HL-60/S4 (cell line): ENCODE measurements around the gene ST6GALNAC4.

Experiments
- in situ Hi-C: fragments of 300-500 bp; cut with MboI; formaldehyde crosslinking; loops from 2 replicates; pipeline ENCODE4 v1.14.3; 2022; ENCODE audit warnings: low sequenced_read_pairs

ST6GALNAC4 gene, protein sequence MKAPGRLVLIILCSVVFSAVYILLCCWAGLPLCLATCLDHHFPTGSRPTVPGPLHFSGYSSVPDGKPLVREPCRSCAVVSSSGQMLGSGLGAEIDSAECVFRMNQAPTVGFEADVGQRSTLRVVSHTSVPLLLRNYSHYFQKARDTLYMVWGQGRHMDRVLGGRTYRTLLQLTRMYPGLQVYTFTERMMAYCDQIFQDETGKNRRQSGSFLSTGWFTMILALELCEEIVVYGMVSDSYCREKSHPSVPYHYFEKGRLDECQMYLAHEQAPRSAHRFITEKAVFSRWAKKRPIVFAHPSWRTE

DNA sequence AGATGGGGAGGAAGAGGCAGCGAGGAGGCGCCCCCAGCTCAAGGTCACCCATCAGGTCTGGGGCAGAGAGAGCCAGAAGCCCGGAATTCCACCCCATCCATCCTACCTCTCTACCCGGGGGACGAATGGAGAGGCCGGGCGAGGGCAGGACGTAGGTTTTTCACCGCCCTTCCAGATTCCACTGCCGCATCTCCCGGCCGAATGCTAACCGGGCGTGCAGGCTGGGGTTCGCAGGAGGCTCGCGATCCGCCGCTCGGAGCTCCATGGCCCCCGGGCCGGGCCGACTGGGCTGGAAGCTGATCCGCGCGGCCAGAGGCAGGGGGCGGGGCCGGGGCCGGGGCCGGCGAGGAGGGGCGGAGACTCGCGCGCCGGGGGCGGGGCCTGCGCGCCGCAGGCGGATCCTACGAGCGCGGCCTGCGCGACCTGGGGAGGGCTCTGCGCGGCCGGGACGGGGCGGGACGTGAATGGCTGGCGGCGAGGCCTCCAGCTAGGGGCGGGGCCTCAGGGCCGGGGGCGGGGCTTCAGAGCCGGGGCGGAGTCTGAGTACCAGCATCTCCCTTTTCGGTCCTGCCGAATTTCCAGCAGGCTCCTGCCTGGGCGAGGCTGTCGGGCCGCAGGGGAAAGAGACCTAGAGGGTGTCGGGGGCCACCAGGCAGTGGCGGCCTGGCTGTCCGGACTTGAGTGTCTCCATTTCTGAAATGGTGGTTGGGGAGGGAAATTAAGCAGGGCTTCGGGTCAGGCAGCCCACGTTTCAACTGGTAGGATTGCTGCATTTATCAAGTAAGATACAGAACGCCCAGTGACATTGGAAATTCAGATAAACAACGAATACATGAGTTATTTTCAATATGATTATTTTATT is at the start of gene ST6GALNAC4:
Gene ST6GALNAC4, minus strand, starts transcription at position 322 of the 862 bp plus-strand sequence. CDS start 622 bp downstream, outside the sequence.
- in situ Hi-C loops, result loop anchor here (10.0 to 25.0 kb wide), 2 partner anchors 322 to 705 kb away; no protein-coding TSS in a partner anchor

DNA sequence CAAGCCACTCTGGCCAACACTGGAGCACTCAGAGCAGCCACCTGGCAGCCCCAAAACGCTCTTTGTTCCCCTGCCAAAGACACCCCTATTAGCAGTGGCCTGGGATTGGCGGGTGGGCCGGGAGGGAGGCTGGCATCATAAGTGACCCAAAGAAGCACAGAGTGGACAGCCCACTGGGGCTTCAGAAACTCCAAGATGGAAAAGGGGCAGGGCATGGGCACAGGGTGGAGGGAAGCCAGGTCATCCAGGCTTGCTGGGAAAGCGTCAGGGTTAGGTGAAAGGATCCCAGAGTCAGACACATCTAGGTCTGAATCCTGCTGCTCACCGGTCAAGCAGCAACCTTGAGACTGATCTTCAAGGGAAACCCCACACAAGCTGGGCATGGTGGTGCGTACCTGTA is 49.1 kb upstream of the ST6GALNAC4 start:
- in situ Hi-C loops, result no loop called here

DNA sequence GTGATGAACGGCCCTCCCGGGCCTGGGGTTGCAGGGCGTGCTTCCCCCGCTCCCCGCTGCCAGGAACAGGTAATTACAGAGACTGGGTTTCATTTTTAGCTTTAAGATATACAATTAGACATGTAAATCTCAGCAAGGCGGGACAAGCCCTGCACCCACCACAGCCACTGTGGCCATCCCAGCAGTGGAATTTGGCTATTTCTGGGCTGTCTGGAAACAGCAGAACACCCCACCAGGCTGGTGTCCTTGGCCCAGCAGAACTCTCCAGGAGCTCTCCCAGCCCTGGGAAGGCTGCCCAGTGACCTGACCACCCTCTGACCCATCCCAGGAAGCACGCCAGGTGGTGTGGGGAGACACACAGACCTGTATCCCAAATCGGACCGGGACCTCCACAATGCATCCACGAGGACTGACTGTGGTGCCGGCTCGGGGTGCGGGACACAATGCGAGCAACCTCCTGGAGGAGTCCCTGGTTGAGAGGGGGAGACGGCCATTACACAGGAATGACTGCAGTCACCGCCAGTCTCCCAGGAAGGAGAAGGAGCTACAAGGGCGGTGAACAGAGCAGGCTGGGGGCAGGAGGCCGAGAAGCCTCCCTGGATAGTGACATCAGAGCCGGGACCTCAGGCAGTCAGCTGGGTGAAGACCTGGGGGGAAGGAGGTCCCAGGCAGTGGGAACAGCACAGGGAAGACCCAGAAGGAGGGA is 46.7 kb upstream of the ST6GALNAC4 start:
- in situ Hi-C loops, result no loop called here

DNA sequence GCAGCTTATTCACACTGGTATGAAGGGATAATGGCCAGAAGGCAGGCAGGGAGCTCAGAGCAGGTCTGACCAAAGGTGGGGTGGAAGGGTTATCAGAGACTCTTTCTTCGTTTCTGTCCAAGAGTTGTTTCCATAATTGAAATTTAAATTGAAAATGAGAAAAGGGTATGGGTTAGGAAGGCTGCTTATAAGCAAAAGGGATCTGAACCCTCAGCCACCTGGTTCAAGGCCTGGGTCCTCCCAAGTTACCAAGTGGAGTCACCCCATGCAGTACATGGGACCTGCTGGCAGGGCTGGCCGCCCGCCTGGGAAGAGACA is 46.2 kb upstream of the ST6GALNAC4 start:
- in situ Hi-C loops, result no loop called here

DNA sequence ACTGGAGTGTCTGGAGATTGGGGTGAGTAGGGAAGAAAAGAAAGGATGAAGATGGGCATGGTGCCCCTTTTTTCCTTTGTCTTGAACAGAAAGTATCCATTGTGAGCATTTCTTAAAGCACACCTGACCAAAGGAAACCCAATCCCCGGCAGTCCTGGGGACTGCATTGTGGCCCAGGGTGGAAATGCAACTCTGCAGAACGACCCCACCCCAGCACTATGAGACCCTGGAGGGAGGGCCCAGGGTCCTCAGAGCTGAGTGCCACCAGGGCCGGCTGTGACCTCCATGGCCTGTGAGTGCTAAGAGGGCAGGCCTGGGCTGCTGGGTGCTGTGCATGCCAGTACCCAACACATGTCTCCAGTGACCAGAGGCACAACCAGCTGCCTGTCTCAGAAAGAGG is 45.4 kb upstream of the ST6GALNAC4 start:
- in situ Hi-C loops, result no loop called here

DNA sequence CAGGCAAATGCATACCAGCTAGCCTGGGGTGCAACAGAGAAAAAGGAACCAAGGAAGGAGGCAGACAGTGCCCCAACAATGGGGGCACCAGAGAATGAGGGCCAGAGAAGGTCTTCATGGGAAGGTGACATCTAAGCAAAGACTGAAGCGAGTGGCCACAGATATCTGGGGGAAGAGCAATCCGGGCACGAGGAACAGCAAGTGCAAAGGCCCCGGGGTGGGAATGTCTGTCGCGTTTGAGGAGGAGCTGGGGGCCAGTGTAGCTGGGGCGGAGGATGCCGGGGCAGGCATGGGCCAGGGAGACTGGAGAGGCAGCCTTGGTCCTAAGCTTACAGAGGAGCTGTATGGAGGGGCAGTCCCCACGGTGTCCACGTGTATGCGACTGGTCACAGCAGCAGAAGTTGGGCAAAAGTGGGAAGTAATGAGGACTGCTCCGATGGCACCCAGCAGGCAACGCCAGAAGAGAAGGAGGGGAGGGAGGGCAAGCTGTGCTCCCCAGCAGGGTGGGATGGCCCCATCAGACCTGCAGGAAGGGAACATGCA is 44.8 kb upstream of the ST6GALNAC4 start:
- in situ Hi-C loops, result no loop called here

DNA sequence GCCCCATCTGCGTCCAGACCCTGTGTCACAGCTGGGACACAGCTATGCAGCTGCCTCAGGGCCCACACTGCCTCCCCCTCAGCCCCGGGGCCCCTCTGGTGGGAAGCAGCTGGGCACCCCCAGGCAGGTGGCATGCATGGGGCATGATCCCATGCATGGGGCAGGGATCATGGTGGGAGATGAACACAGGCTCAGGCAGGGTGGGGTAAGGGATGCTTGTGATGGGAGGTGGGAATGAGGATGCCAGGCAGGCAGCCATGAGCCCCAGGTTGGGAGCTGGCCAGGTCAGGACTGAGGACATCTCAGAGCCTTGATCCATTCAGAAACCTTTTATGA is 44.3 kb upstream of the ST6GALNAC4 start:
- in situ Hi-C loops, result no loop called here

DNA sequence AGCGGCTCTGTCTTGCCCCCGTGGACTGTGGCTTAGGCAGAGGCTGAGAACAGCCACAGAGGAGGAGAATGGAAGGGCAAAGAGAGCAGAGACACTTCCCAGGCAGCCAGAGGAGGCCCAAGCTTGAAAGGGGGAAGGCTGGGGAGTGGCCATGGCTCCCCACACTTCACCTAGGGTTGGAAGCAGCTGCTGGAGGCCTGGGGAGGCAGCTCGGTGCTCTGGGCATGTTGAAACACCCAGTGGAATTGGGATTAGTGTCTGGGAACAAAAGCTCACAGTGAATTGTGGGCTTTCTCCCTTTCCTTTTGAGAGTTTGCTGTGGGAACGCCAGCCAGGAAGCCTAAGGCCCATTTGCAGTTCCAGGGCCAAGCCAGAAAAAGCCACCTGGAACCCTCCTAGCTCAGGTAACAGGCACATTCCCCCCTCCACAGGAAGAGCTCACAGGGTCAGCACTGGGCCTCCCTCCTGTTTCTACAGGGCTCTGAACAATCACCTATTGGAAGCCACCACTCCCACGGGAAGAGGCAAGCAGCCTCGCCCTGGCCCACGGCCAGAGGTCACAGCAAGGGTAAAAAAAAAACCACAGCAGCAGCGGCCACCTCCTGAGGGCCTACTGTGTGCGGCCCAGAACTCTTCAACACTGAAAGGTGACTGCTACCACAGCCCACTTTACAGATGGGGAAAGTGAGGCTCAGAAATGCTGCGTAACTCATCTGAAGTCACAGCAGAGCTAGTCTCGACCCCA is 43.7 kb upstream of the ST6GALNAC4 start:
- in situ Hi-C loops, result no loop called here

DNA sequence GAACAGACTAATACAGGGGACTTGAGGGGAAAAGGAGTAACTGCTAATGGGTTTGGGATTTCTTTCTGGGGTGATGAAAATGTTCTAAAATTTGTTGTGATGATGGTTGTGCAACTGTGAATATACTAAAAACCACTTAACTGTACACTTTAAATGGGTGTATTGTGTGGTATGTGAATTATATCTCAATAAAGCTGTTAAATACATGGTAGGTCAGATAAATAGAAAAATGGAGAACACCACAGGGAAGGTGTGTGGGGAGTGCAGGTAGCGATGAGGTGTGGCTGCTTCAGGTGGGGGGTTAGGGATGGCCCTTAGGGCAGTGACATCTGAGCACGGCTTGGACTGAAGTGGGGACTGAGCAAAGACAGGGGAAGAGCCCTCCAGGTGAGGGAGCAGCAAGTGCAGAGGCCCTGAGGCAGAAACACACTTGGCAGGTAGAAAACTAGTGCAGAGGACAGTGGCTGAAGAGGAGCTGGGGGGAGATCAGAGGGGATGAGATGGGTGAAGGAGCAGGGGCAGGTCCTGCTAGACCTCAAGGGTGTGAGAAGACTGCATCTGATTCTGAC is 43.1 kb upstream of the ST6GALNAC4 start:
- in situ Hi-C loops, result loop anchor here (5.0 kb wide), 1 partner anchor 72 kb away; no protein-coding TSS in a partner anchor

DNA sequence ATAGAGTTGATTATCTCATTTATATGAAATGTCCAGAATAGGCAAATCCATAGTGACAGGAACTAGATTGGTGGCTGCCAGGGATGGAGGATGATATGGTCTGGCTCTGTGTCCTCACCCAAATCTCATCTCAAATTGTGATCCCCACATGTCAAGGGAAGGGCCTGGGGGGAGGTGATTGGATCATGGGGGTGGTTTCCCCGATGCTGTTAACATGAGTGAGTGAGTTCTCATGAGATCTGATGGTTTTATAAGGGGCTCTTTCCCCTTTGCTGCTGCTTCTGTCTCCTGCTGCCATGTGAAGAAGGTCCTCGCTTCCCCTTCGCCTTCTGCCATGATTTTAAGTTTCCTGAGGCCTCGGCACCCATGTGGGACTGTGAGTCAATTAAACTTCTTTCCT is 42.6 kb upstream of the ST6GALNAC4 start:
- in situ Hi-C loops, result loop anchor here (5.0 kb wide), 1 partner anchor 73 kb away; no protein-coding TSS in a partner anchor

DNA sequence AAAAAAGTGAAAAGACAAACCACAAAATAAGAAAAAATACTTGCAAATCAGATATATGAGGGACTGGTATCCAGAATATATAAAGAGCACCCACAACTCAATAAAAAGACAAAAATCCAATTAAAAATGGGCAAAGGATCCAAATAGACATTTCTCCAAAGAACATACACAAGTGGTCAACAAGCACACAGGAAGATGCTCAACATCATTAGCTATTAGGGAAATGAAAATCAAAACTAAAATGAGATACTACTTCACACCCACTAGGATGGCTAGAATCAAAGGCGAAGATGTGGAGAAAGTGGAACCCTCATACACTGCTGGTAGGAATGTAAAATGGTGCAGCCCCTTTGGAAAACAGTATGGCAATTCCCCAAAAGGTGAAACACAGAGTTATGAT is 41.9 kb upstream of the ST6GALNAC4 start:
- in situ Hi-C loops, result loop anchor here (5.0 kb wide), 1 partner anchor 74 kb away; no protein-coding TSS in a partner anchor

DNA sequence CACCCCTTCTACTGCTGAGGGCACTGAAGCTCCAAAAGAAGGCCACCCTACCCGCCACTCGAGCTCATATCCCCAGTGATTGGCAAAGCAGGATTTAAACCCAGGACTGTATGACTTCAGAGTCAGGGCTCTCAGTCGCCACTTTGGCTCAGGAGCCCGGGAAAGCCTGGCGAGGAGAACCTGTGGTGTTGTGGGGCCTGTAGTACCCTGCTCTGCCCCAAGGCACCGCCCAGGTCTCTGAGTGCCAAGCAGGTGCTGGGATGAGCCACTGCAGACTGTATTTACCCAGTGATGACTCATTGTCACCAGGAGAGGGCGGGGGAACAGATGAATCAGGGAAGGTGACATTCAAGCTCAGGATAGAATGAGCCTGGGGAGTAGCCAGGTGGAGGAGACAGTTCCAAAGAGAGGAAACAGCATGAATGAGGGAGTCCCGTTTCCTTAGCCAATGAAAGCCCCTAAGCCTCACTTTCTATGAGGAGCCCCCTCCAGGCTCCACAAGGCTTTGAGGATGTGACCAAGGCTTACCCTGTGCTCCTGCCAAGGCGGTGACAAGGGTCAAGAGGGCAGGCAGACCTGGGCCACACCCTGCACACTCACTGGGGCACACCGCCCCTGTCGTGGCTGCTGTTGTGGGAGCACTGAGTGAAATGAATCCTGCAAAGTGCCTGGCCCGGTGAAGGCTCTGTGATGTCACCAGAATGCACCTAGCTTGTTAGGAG is 38.6 kb upstream of the ST6GALNAC4 start:
- in situ Hi-C loops, result loop anchor here (5.0 kb wide), 1 partner anchor 77 kb away; no protein-coding TSS in a partner anchor

DNA sequence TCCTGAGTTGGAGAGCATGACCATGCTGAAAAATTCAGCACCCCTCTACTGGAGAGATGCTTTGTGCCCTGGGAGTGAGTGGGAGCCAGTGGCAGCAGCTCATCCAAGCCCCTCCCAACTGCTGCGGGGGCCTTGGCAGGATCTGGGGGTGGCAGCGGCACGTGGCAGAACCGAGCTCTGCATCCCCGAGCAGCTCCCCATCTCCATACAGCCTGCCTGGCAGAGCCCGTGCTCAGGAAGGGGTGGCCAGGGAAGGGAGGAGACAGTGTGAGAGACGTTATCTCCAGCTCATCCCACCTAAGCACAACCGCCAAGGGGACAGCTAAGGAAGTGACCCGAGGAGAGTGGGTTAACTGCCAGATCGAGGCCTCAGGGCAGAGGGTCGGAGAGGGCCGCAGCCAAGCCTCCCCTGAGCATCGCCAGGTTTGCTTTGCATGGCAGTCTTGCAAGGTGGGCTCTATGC is 38.0 kb upstream of the ST6GALNAC4 start:
- in situ Hi-C loops, result loop anchor here (5.0 kb wide), 1 partner anchor 77 kb away; no protein-coding TSS in a partner anchor

DNA sequence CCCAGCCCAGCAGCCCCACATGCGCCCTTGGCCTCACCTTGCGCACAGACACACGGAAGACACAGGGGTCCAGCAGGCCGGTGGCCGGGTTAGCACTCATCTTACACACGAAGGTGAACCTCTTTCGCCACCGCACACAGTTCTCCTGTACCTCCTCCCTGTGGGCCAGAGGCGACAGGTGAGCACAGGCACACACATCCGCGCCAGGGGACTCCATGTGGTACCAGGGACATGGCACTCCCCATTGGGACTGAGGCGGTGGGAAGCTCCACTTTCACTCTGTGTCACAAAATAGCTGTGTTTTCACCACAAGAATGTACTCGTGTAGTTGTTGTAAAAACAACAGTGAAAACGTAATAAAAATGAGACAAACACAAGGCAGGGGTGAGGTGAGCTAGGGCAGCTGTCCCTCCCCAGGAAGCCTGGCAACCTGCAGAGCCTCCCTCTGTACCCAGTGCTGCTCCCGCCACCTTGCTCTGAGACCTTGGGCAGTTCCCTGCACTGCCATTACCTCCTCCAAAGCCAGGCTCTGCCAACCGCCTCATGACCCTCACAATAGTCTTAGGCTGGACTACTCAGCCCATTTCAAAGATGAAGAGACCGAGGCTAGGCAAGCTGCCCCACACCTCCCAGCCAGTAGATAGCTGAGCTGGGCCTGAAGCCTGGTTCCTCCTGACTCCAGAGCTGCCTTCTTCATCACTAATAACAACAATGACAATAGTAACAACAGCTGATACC is 37.1 kb upstream of the ST6GALNAC4 start:
- in situ Hi-C loops, result no loop called here

DNA sequence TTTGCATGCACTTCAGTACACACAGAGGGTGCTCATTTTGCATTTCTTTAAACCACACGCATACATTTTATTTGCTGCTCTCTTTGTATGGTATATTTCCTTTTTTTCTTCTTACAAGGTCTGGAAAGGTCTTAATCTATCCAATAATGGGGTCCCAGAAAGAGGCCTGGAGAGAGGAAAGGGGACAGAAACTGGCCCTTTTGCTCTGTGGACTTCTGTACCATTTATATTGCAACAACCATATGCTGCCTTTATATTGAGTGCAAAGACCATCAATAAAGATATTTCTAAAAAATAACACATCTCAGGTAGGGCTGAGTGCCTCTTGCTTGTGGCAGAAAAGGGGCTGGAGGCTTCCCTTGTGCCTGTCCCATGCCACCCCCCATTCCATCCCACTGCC is 36.3 kb upstream of the ST6GALNAC4 start:
- in situ Hi-C loops, result no loop called here

DNA sequence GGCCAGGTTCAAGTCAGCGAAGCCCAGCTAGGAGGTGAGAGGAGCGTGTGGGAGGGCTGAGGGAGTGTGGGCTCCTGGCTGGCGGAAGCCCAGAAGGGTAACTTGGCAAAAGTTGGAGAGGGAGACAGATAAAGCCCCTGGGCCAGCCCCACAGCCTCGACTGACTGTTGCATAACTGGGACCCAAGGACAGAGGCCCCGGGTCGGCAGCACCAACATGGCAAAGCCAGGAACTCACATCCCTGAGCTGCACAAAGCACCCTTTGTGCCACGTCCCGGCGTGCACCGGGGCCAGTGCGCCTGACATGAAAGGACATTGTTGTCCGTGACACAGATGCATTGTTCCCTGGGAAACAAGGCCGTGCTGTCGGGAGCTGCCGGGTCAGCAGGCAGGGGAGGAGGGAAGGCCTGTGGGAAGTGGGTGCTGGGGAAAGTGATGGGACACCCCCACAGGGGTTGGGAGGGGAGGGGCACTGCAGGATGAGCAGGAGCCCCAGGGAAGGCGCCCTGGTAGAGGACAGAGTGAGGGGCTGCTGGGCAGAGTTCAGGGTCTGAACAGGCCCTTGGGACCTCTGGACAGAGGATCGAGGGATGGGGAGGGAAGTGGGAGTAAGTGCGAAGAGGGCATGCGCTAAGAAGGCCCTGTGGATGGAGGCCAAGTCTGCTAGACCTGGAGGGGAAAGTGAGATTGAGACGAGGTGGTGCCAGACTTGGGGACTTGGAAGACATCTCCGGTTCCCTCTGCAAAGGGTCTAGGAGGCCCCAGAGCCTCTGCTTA is 33.9 kb upstream of the ST6GALNAC4 start:
- in situ Hi-C loops, result no loop called here

DNA sequence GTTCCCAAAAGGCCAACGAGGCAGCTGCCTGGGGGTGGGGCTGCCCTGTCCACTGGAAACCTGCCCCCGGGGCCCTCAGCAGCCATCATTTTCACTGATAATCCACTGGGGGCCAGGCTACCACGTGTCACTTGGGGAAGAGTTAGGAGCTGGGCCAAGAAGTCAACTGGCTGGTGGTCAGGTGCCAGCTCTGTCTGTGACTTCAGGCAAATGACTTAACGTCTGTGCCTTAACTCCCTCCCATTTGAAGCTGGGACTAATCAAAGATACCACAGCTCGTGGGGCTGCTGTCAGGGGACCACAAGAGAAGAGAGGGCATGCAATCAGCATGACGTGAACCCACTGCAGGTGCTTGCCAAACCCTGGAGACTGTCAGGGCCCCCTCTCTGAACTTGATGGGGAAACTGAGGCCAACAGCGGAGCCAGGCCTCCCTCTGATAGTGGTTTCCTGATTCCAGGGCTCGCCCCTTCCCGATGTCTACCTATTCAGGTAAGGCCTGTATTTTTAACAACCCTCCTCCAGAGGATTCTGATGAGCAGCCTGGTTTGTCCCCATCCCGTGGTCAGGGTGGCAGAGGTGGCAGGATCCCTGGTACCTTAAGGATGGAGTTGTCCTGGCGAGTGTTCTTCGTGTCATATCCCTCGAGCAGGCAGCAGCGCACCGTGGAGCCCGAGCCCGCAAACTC is 33.1 kb upstream of the ST6GALNAC4 start:
- in situ Hi-C loops, result no loop called here
